ENCODE data around the gene ZBTB46. TPM values are rescaled to one million over a fixed set of nuclear protein-coding genes. Genes with fewer than 3 reads are reported as not detected.
A peak's percentile ranks its signal among the peaks of the same experiment; 100 is the strongest.

ZBTB46 gene
- total RNA-seq, 2 experiments from 2014 or later, result 0.10 TPM; not detected in 1

GRCh38 chr20:63751471-63752271 lies 79.4 kb downstream of the ZBTB46 start:
- H3K4me1 Mint-ChIP-seq (ENCODE audit: low read depth), result peaks cover 36% of the 10 kb centered on the region
- DNase-seq, result peak; percentile 57
- H3K9me3 Mint-ChIP-seq (ENCODE audit: insufficient read depth), result no peaks in the 10 kb centered on the region
- ChIA-PET POLR2A (interaction anchor here (1.4 to 1.7 kb wide), 3 partner anchors 15 to 230 kb away, joined by 4 to 8 read pairs (median 5); partner anchors contain the start of genes ARFRP1, LIME1 and ZGPAT), CTCF (interaction anchor here (0.8 to 2.7 kb wide), 6 partner anchors 11 to 44 kb away, joined by 3 to 8 read pairs (median 4); partner anchors contain the start of genes ARFRP1, LIME1 and ZGPAT)
- H3K27ac Mint-ChIP-seq, result peak overlapping the region; percentile 92
- peak overlapping the region; percentile 66 for H3K4me3 Mint-ChIP-seq
- no peak for ATAC-seq
- no peaks in the 10 kb centered on the region for H3K36me3 Mint-ChIP-seq (ENCODE audit: low read depth)
- peaks cover 2% of the 10 kb centered on the region for H3K27me3 Mint-ChIP-seq (ENCODE audit: low read depth)

GRCh38 chr20:63750807-63751470 lies 80.1 kb downstream of the ZBTB46 start:
- peak; percentile 81 for DNase-seq
- H3K4me1 Mint-ChIP-seq (ENCODE audit: low read depth), result peaks cover 29% of the 10 kb centered on the region
- H3K27ac Mint-ChIP-seq, result peak overlapping the region; percentile 92
- CTCF ChIA-PET, result interaction anchor here (0.8 to 2.7 kb wide), 5 partner anchors 10 to 43 kb away, joined by 3 to 8 read pairs (median 4); partner anchors contain the start of genes ARFRP1, LIME1 and ZGPAT
- no peaks in the 10 kb centered on the region for H3K9me3 Mint-ChIP-seq (ENCODE audit: insufficient read depth)
- POLR2A ChIA-PET, result interaction anchor here (1.4 to 3.0 kb wide), 4 partner anchors 10 to 230 kb away, joined by 4 to 14 read pairs (median 6); partner anchors contain the start of genes ARFRP1, LIME1 and ZGPAT
- peak; percentile 78 for ATAC-seq
- no peaks in the 10 kb centered on the region for H3K36me3 Mint-ChIP-seq (ENCODE audit: low read depth)
- peak overlapping the region; percentile 66 for H3K4me3 Mint-ChIP-seq
- H3K27me3 Mint-ChIP-seq (ENCODE audit: low read depth), result peaks cover 2% of the 10 kb centered on the region

- peak overlapping the region; percentile 92 for H3K27ac Mint-ChIP-seq
- no peaks in the 10 kb centered on the region for H3K36me3 Mint-ChIP-seq (ENCODE audit: low read depth)
- no peak overlapping the region for H3K4me3 Mint-ChIP-seq
- CTCF ChIA-PET, result interaction anchor here (1.5 to 2.7 kb wide), 2 partner anchors 36 to 42 kb away, joined by 6 to 8 read pairs; partner anchors contain the start of genes ARFRP1 and ZGPAT
- peaks cover 26% of the 10 kb centered on the region for H3K4me1 Mint-ChIP-seq (ENCODE audit: low read depth)
- POLR2A ChIA-PET, result interaction anchor here (0.6 to 3.0 kb wide), 3 partner anchors 9 to 143 kb away, joined by 3 to 14 read pairs (median 8); partner anchors contain the start of genes ARFRP1 and ZGPAT
- ATAC-seq, result no peak
- peaks cover 2% of the 10 kb centered on the region for H3K27me3 Mint-ChIP-seq (ENCODE audit: low read depth)
- H3K9me3 Mint-ChIP-seq (ENCODE audit: insufficient read depth), result no peaks in the 10 kb centered on the region
- DNase-seq, result no peak
These were observed 81.2 kb downstream of the ZBTB46 start for GRCh38 chr20:63749597-63750508.

- ChIA-PET CTCF (interaction anchor here (1.5 kb wide), 1 partner anchor 37 kb away, joined by 6 read pairs; no protein-coding TSS in a partner anchor), POLR2A (interaction anchor here (3.0 kb wide), 1 partner anchor 8 kb away, joined by 14 read pairs; no protein-coding TSS in a partner anchor)
- no peaks in the 10 kb centered on the region for H3K36me3 Mint-ChIP-seq (ENCODE audit: low read depth)
- H3K4me1 Mint-ChIP-seq (ENCODE audit: low read depth), result peaks cover 26% of the 10 kb centered on the region
- no peak for DNase-seq
- no peaks in the 10 kb centered on the region for H3K9me3 Mint-ChIP-seq (ENCODE audit: insufficient read depth)
- H3K27ac Mint-ChIP-seq, result peak overlapping the region; percentile 60
- no peak for ATAC-seq
- no peak overlapping the region for H3K4me3 Mint-ChIP-seq
- H3K27me3 Mint-ChIP-seq (ENCODE audit: low read depth), result no peaks in the 10 kb centered on the region
These were observed 82.2 kb downstream of the ZBTB46 start for GRCh38 chr20:63748934-63749270.

- Mint-ChIP-seq H3K4me1 (ENCODE audit: low read depth) (peaks cover 26% of the 10 kb centered on the region), H3K27ac (peak overlapping the region; percentile 60), H3K9me3 (ENCODE audit: insufficient read depth) (no peaks in the 10 kb centered on the region), H3K4me3 (no peak overlapping the region), H3K27me3 (ENCODE audit: low read depth) (no peaks in the 10 kb centered on the region), H3K36me3 (ENCODE audit: low read depth) (peaks cover 4% of the 10 kb centered on the region)
- ATAC-seq (no peak), DNase-seq (no peak)
- ChIA-PET POLR2A (interaction anchor here (3.0 kb wide), 1 partner anchor 7 kb away, joined by 14 read pairs; no protein-coding TSS in a partner anchor), CTCF (no interaction called here)
These were observed 82.8 kb downstream of the ZBTB46 start for GRCh38 chr20:63748070-63748933.

- POLR2A ChIA-PET, result no interaction called here
- no peak for ATAC-seq
- H3K9me3 Mint-ChIP-seq (ENCODE audit: insufficient read depth), result no peaks in the 10 kb centered on the region
- peaks cover 6% of the 10 kb centered on the region for H3K36me3 Mint-ChIP-seq (ENCODE audit: low read depth)
- no peak for DNase-seq
- H3K27ac Mint-ChIP-seq, result no peak overlapping the region
- peaks cover 24% of the 10 kb centered on the region for H3K4me1 Mint-ChIP-seq (ENCODE audit: low read depth)
- no peak overlapping the region for H3K4me3 Mint-ChIP-seq
- no peaks in the 10 kb centered on the region for H3K27me3 Mint-ChIP-seq (ENCODE audit: low read depth)
- CTCF ChIA-PET, result no interaction called here
These were observed 83.4 kb downstream of the ZBTB46 start for GRCh38 chr20:63747622-63748069.

- CTCF ChIA-PET, result no interaction called here
- H3K9me3 Mint-ChIP-seq (ENCODE audit: insufficient read depth), result no peaks in the 10 kb centered on the region
- peaks cover 20% of the 10 kb centered on the region for H3K4me1 Mint-ChIP-seq (ENCODE audit: low read depth)
These were observed 84.2 kb downstream of the ZBTB46 start for GRCh38 chr20:63746751-63747315.

GRCh38 chr20:63745961-63746731 lies 84.9 kb downstream of the ZBTB46 start:
- H3K4me1 Mint-ChIP-seq (ENCODE audit: low read depth), result peaks cover 16% of the 10 kb centered on the region

More at GRCh38 chr20:63746751-63747315, 84.2 kb downstream of the ZBTB46 start:
- H3K36me3 Mint-ChIP-seq (ENCODE audit: low read depth), result peaks cover 6% of the 10 kb centered on the region
- DNase-seq, result no peak
- H3K4me3 Mint-ChIP-seq, result no peak overlapping the region
- POLR2A ChIA-PET, result no interaction called here
- H3K27ac Mint-ChIP-seq, result no peak overlapping the region
- ATAC-seq, result no peak
- H3K27me3 Mint-ChIP-seq (ENCODE audit: low read depth), result no peaks in the 10 kb centered on the region

GRCh38 chr20:63745424-63745805 lies 85.6 kb downstream of the ZBTB46 start:
- Mint-ChIP-seq H3K27ac (no peak overlapping the region), H3K27me3 (ENCODE audit: low read depth) (no peaks in the 10 kb centered on the region), H3K9me3 (ENCODE audit: insufficient read depth) (no peaks in the 10 kb centered on the region), H3K4me1 (ENCODE audit: low read depth) (peaks cover 9% of the 10 kb centered on the region), H3K36me3 (ENCODE audit: low read depth) (peaks cover 10% of the 10 kb centered on the region), H3K4me3 (no peak overlapping the region)
- ATAC-seq (no peak), DNase-seq (no peak)
- CTCF ChIA-PET, result interaction anchor here (0.9 kb wide), 1 partner anchor 103 kb away, joined by 3 read pairs; no protein-coding TSS in a partner anchor
- POLR2A ChIA-PET, result no interaction called here

More at GRCh38 chr20:63745961-63746731, 84.9 kb downstream of the ZBTB46 start:
- DNase-seq (no peak), ATAC-seq (no peak)
- Mint-ChIP-seq H3K9me3 (ENCODE audit: insufficient read depth) (no peaks in the 10 kb centered on the region), H3K4me3 (no peak overlapping the region), H3K27me3 (ENCODE audit: low read depth) (no peaks in the 10 kb centered on the region), H3K27ac (no peak overlapping the region), H3K36me3 (ENCODE audit: low read depth) (peaks cover 10% of the 10 kb centered on the region)
- ChIA-PET POLR2A (no interaction called here), CTCF (no interaction called here)

Measured in activated CD8-positive, alpha-beta T cell treated with anti-CD3 and anti-CD28 coated beads, Interleukin-2, amount 10 ng/mL, durations not matched to agents 7 days and 5 days (primary cell).